GM18909 (cell line): ENCODE measurements around the gene ARHGAP4.

ENCODE experiments used
- ATAC-seq: cut with Tn5 transposase; IDR thresholded peaks from one replicate; pipeline ENCODE4 v1.9.1; 2021; ENCODE audit warnings: mild to moderate bottlenecking; ENCODE audit not compliant: unreplicated experiment, poor library complexity

ARHGAP4 gene

DNA sequence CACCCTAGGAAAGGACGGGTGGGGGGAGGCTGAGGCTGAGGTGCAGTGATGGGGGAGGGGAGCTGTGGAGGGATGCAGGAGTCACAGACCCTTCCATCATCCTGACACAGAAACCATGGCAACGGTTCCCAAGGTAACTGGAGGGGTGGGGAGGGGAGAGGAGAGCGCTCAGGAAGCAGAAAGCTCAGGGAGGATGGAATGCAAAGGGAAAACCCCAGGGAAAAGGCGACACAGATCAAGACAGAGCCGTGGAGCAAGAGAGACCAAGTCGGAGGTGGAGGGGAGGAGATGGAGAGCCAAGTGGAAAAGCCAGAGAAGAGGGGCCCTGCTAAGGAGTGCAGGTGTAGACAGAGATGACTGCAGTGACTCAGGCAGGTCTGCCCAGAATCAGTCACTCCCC is 54.6 kb downstream of the ARHGAP4 start:
- ATAC-seq, result no peak

DNA sequence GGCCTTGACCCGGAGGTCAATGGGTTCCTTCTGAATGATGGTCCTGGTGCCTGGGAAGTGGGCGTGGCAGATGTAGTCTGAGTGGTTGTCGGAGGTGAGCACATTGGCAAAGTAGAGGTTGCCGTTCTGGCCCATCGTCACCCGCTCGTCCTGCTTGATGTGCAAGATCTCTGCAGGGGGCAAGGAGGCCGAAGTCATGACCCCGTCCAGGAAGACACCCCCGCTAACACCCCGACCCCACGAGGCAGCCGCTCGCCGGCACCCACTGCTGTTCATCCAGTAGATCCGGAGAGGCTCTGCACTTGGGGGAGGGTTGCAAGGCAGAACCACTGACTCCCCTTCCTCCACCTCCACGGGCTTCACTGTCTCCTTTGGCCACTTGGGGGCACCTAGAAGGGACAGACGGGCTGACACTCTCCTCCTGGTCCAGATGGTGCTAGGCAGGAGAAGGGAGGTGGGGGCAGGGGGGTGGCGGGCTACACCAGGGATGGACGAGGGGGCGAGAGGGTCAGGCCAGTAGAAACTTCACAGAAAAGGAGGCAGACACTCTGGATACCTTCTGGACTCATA is 55.2 kb downstream of the ARHGAP4 start:
- ATAC-seq, result no peak

DNA sequence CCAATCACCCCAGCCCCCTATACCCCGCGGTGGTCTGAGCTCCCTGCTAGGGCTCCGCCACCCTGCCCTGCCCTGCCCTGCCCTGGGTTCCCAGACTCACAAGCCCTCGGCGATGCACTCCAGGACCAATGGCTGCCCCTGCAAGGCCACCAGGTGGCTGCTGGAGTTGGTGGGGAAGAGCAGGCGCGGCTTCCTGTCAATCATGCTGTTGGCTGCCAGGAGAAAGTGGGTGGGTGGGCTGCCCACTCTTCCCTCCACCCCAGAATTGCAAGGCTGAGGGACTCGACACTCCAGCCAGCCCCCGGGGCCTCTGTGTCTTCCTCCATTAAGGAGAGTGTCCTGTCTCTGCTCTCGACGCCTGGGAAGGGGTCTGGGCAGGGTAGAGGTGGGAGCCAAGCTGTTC is 55.8 kb downstream of the ARHGAP4 start:
- no peak for ATAC-seq

DNA sequence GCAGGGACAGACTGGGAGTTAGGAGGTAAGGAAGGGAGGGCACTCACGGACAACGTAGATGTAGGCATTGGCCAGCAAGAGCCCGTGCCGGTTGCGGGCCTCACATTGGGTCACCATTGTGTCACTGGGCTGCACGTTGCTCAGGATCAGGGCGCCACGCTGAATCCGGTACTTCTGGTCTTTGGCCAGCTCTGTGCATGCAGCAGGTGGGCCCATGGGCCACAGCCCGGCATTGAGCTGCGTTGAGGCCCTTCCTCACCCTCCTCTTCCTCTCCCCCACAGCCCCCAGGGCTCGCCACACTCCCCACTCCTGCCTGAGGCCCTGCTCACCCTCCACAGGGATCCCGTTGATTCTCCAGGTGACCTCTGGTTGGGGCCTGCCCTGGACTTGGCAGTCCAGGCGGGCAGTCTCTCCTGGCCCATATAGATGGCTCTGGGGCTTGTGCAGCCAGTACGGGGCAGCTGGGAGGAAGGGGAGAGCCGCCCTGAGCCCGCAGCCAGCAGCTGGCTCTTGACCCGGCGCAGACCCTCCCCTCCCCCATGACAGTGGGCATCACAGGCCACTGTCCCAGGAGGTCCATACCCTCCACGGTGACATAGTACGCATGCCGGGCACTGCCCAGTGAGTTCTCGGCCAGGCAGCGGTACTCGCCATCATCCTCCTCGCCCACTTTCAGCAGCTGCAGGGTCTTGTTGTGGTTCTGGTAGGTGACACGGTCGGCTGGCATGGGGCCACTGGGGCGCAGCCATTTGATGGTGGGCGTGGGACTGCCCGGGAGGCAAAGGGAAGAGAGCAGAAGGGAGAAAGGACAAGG is 56.4 kb downstream of the ARHGAP4 start:
- no peak for ATAC-seq

DNA sequence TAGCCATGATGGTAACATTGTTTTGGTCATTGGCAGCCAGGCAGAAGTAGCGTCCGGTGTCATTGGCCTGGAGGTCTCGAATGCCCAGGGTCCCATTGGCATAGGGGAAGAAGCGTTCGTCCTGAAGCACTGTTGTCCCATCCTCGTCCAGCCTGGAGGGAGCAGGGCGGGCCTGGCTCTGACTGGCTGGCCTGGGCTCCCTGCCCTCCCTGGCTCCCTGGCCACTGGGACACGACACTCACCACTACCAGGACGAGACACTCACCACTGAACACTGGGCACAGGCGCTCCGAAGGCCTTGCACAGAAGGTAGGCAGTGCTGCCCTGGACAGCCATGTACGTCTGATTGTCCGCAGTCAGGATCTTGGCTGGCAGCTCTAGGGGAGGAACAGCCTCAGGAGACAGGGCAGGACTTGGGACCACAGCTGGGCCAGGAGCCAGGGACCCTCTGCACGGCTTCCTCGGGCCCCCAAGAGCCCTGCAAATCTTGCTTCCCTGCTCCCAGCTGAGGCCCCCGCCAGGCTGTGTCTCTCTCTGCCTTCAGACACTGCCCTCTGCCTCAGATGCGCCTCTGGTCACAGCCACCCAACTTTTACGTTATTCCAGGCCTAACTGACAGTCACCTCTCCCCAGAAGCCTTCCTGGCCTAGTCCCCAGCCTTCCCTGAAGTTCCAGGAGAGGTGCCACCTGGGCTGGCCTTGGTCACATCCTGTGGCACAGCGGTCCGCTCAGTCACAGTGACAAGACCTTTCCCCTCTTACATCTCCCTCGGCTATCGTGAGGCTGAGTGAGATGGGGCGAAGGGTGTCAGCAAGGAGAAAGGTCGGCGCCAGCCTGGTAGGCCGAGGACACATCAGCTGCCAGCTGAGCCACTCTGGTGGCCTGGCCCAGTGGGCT is 57.2 kb downstream of the ARHGAP4 start:
- no peak for ATAC-seq

DNA sequence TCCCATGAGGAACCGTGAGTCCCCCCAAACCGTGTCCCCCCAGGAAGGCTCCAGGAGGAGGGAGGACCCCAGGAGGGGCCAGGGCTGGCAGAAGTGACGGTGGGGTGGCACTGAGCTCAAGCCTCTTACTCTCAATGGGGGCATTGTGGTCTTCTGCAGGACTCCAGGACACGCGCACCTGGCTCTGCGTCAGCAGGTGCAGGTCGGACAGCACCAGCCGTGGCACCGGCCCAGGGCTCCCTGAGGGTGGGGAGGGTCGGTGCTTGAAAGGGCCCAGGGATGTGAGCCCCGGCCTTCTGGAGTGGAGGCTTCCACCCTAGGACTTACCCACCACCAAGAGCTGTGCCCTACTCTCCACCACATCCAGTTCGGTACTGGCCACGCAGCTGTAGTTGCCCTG is 58.4 kb downstream of the ARHGAP4 start:
- ATAC-seq, result no peak

DNA sequence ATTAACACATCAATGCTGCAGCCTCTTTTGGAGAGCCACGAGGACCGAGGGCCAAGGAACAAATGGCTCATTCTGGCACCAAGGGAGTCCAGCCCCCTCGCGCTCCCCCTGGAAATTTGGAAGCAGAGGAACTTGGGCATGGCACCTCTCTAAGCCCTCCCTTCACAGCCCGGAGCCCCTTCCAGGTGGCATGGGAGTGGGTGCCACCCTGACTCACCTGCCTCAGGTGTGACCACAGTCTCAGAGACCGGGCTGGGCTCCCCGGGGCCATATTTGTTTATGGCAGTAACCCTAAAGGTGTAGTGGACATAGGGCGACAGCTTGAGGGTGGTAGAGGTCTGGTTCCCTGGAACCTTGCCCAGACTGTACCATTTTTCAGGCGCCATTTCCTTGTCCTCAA is 58.9 kb downstream of the ARHGAP4 start:
- ATAC-seq, result no peak

DNA sequence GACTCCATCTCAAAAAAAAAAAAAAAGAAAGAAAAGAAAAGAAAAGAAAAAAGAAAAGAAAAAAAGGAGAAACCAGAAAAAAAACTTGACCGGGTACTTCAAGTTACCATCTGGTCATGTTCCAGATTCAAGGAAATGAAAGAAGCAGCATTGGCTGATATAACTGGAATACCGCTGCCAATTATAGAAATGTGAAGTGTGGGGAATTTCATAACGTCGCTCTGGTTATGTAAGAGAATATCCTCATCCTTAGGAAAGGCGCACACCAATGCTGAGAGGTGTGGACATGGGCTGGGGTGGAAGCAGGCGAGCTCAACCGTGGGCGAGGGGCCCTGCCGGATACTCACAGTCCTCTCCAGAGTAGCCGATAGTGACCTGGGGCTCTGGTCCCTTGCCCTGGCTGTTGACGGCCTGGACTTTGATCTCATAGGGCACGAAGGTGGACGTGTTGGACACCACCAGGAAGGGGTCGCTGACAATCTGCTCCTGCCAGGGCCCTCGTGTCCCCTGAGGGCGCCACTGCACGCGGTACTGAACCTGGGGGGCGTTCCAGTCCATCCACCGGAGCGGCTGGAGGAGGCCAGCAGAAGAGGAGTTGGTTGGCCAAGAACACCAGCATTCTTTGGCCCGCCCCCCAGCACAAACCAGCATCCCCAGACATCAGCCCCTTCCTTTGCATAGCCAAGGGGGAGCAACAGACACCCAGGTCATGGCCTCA is 59.6 kb downstream of the ARHGAP4 start:
- no peak for ATAC-seq

DNA sequence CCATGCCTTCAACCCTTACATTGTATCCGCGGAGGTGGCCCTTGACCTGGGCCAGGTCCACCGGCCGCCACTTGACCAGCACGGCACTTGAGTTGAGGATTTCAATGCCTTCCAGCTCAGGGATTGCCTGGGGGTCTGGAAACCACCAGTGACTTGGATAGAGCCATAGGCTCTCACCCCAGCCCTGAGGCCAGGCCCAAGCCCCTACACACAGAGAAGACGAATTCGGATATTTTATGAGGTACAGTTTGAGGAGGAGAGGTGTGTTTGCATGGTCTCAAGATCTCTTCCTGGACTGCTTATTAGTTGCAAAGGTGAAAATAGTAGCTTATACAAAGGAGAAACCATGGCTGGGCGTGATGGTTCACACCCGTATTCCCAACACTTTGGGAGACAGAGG is 60.4 kb downstream of the ARHGAP4 start:
- no peak for ATAC-seq

DNA sequence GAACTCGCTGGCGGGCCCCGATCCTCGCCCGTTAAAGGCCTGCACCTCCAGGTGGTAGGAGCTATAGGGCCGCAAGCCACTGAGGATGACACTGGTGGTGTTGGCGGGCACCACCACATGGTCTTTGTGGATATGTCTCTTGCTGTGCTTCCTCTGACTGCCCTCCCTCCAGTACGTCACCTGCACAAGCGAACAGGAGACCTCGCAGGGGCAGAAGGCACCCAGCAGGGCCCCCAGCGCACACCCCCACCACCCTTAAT is 60.8 kb downstream of the ARHGAP4 start:
- no peak for ATAC-seq

DNA sequence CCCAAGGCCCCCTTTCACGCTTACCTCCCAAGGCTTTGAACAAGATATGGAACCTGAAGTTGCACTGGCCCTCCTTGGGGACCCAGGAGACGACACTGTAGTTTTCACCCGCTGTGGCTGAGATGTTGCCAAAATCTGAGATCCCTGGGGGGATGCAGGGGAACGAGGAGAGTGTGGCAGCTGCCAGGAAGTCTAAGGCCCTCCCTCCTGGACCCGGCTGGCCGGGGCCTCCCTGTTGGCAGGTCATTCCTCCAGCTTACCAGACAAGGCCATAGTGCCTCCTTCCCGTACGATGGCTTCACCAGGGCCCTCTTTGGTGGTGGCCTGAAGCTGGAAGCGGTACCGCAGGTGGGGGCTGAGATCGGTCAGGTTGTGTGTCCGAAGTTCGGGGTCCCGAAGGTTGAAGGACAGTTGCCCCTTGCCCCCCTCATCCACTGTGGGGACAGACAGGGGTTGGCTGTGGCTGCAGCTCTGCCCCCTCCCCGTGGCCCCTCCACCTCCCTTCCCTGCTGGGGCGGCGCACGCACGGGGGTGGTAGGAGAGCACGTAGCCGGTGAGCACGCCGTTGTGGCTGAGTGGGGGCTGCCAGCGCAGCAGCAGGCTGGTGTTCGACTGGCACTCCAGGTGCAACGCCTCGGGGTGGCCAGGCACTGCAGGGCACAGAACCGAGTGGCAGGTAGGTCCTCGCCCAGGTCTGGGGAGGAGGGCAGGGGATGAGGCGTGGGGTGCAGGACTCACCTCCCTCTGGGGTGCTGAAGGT is 61.3 kb downstream of the ARHGAP4 start:
- ATAC-seq, result no peak

DNA sequence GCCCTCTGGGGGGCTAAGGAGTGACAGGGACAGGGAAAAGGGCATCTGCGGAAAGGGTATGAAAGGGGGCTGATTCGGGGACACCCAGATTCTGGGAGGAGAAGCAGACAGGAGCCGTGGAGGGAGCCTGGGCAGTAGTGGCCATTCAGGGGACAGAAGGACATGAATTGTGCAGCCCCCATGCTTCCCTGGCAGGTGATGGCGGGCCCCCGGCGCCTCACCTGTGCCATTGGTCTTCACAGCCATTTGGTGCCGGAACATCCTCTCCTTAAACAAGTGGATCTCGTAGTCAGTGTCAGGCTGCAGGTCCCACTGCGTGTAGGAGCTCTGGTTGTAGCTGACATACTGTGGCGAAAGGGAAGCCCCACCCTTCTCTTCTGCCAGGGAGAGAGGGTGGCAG is 62.0 kb downstream of the ARHGAP4 start:
- no peak for ATAC-seq

DNA sequence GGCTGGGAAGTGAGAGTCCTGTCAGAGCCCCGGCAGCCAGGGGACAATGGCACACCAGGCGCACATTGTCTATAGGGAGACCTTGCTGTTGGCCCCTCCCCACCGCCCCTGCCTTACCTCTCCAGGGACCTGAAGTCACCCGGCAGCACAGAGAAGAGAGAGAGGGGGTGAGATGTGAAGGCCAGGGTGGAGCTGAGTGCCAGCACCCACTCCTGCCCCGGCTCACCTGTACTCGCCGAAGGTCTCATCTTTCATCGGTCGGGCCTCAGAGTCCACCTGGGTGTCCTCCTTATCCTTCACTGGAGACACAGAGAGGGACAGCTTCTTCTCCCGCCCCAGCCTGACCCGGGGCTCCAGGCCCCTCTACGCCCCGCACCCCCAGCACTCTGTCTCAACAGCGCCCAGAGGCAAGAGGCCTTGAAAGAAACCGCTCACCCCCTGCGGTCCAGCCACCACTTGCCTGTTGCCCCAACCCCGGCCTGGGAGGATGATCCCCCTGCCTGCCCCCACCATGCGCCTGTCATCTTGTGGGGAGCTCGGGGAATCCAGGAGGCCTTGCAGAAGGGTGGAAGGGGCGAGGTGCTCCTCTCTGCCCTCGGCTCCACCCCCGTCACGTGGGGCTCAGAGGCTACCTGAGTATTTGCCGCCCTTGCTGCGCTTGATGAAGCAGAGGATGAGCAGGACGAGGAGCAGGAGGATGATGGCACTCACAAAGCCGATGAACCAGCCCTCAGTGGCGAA is 62.6 kb downstream of the ARHGAP4 start:
- ATAC-seq, result no peak

DNA sequence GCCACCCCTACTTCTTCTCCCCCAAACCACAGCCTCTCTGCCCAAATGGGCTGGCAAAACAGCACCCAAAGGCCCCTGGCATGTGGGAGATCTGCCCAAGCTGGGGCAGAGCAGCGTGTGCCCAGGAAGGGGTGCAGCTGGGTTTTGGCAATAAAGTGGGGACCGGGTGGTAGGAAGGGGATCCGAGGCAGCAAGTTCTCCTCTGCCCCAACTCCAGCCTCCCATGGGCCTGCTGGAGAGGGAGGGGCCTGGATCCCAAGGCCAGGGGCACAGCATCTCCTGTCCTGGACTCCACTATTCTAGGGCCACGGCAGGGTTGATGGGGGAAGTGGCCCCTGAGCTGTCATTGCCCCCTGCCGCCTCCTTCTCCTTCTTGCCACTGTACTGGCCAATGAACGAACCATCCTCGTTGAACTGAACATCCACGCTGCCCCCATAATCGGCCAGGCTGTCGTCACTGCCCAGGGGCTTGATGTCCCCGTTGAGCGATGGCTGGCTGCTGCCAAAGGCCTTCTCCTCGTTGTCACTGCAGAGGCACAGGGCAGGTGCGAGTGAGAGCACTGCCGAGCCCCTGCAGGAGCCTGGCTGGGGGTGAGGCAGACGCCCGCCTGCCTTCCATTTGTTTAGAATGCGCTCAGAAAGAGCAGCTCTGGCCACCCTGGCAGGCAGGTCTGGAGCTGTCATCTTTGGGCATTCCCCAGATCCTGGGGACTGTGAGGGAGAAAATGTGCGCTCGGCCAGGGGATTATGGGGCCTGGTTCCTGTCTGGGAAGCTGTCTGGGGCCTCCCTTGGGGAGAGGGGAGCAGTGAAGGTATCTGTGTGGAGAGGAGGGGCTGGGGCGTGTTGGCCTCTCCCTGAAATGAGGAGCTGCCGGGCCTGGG is 63.5 kb downstream of the ARHGAP4 start:
- no peak for ATAC-seq

DNA sequence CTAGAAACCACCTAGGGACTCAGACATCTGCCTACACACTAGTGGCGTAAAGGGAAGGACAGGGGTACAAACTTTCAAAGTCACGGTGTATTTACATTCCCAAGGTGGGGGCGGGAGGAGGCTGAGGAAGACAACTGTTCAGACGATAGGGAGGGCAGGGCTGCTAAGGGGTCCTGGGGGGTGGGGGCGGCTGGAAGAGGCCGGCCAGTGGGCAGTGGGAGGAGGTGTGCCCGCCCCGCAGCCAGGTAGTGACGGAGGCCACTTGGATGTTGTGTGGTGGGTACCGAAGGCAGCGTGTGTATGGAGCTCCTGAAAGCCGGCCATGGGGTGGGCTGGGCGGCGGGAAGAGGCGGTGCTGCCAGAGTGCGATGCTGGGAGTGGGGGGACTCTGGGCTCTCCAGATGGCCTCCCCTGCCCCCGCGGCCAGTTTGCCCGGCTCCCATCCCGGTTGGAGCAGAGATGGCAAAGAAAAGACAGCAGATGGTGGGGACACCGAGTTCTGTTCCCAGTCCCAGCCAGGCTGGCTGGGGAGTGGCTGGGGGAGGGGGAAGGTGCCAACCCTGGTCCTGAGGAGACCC is 64.2 kb downstream of the ARHGAP4 start:
- ATAC-seq, result no peak

DNA sequence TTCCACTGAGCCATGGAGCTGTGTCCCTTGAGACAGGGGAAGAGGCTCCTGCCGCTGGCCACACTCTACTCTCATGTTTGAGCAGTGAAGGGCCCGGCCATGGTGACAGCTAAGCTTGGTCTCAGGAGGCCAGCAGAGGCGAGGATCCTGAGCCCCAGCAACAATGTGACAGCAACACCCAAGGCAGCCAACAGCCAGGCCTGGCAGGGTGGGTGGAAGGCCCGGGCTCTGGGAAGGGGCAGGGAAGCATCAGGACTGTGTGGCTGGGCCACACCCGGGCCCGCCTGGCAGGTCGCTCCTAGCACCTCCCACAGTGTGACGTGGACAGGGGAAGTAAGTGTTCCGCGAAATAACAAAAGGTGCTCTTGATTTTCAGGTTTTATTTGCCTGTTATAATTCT is 64.9 kb downstream of the ARHGAP4 start:
- no peak for ATAC-seq
